HG03045 (cell line): ENCODE measurements around the gene NHP2.
"Not testable (repeated sequence)": the region's sequence is repeated elsewhere in the genome, so short reads cannot be mapped to it uniquely, and the experiment has no call there.

Experiments
- ATAC-seq: cut with Tn5 transposase; IDR thresholded peaks from one replicate; pipeline ENCODE4 v1.9.1; 2021; ENCODE audit warnings: mild to moderate bottlenecking, moderate library complexity; ENCODE audit not compliant: unreplicated experiment

The NHP2 gene

DNA sequence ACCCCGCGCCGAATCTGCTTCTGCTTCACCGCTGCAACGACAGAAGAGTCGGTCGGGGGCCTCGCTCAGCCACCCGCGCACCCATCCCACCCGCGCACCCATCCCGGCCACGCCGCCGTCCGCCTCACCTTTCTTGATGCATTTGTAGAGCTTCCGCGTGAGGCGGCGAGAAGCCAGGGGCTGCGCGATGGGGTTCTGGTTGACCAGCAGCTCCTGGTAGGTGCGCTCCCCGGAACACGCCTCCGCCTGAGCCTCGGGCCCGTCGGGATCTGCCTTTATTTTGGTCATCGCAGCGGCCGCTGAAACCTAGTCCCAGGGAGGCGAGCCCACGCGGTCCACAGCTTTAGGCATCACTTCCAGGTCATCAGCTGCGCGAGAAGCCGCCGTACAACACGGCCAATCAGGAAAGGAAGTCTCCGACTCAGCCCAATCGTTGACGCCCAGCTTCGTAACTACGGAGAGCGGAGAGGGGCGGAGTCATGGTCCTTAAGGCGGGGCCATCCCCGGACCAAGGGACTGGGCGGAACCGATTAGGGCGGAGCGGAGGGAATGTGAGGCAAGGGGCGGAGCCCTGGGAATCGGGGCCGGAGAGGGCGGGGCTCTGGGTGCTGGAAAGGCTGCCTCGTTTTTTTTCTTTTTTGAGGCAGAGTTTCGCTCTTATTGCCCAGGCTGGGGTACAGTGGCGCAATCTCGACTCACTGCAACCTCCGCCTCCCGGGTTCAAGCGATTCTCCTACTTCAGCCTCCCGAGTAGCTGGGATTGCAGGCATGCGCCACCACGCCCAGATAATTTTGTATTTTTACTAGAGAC, at the start of gene NHP2:
Gene NHP2, minus strand, starts transcription at position 356 of the 811 bp plus-strand sequence. Its CDS starts 68 bp downstream, at position 288.
- peak; percentile 94 for ATAC-seq

GRCh38 chr5:178202541-178202940, 48.9 kb upstream of the NHP2 start:
- no peak for ATAC-seq

DNA sequence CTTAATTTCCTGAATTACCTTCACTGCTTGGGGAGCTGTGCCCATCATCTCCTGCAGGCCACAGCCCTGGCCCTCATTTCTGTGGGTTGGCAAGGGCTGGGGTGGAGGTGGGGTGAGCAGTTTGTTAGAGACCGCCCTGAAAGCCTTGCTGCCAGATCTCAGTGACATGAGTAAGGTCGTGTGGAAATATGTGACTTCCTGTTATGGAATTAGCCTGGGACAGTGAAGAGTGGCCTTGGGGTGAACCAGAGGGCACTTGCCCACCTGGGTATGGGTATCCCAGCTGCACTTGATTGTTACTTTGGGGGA, 48.2 kb upstream of the NHP2 start:
- no peak for ATAC-seq

- ATAC-seq: no peak
These were observed 47.7 kb upstream of the NHP2 start for GRCh38 chr5:178201221-178201926.

- no peak for ATAC-seq
These were observed 46.1 kb upstream of the NHP2 start for GRCh38 chr5:178199581-178200434.

- ATAC-seq: no peak
These were observed 45.0 kb upstream of the NHP2 start for GRCh38 chr5:178198706-178199105.

DNA sequence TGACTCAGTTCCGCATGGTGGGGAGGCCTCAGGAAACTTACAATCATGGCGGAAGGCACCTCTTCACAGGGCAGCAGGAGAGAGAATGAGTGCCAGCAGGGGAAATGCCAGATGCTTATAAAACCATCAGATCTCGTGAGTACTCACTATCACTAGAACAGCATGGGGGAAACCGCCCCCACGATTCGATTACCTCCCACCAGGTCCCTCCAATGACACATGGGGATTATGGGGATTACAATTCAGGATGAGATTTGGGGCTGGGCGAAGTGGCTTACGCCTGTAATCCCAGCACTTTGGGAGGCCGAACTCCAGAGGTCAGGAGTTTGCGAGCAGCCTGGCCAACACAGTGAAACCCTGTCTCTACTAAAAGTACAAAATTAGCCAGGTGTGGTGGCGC, 44.5 kb upstream of the NHP2 start:
- ATAC-seq: not testable (repeated sequence)

DNA sequence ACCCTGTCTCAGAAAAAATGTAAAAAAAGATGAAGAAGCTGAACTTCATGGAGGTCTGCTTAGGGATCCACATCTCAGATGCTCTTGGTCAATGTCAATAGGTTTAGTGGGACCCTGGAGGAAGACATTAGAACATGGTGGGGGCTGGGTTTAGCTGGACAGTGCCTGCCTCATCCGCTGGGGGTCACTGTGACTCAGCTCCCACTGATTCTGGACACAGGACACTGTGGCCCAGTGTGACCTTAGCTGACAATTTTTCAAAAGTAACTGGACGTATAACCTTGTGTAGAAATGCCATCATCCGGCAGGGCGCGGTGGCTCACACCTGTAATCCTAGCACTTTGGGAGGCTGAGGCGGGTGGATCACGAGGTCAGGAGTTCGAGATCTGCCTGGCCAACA, 43.3 kb upstream of the NHP2 start:
- ATAC-seq: no peak

DNA sequence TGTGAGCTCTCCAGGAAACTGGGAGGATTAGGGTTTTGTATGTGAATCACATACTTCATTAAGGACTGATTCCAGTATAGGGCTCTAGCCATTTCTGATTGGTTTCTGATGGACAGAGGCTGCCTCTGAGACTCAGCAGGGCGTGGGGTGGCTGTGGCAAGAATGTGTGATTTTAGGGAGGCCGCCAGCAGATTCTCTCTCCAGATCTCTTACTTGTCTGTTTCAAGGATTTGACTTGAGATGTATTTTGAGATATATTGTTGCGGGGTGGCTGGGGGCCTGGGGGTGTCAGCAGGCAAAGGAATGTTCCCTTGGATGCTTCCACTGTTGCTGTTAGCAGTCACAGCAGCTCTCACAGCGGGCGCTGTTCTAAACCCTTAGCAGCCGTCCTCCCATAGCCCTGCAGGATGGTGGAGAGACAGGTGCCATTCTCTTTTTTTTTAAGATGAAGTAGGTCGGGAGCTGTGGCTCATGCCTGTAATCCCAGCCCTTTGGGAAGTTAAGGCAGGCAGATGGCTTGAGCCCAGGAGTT, 42.7 kb upstream of the NHP2 start:
- ATAC-seq: no peak

DNA sequence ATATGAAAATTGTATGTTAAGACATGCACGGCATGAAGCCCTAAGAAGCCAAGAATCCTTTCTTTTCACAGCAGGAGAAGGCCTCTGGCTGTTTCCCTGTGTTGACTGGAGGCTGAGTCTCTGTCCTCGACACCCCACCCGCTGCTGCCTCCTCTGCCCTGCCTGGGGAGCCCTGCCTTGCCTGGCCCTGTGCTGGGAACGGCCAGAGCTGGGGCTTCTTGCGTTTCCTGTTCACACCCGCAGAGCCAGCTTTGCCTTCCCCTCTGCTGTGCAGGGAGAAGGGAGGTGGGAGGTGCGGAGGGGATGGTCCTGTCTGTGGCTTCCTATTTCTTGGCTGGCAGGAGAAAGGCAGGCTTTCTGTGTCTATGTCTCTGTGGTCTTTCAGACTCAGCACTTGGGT, 40.3 kb upstream of the NHP2 start:
- ATAC-seq: no peak

DNA sequence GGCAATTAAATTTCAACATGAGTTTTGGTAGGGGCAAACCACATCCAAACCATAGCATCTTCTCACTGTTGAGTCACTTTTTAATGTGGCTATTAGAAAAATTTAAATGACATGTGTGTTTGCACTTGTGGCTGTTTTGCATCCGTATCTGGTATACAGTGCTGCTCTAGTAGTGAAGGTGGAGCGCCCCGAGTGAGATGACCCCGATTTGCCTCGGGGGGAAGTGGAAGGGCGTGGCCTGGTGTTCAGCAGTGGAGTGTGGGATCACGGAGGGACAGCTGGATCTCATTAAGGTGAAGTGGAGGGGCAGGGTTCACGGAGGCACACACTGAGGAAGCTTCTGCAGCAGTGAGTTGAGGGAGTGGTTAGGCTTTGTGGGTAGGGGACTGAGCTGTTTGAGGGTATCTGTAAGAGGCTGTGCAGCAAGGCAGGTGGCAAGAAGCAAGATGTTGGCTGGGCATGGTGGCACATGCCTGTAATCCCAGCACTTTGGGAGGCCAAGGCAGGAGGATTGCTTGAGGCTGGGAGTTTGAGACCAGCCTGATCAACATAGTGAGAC, 39.6 kb upstream of the NHP2 start:
- ATAC-seq: no peak

GRCh38 chr5:178192787-178193186, 39.1 kb upstream of the NHP2 start:
- ATAC-seq: no peak

DNA sequence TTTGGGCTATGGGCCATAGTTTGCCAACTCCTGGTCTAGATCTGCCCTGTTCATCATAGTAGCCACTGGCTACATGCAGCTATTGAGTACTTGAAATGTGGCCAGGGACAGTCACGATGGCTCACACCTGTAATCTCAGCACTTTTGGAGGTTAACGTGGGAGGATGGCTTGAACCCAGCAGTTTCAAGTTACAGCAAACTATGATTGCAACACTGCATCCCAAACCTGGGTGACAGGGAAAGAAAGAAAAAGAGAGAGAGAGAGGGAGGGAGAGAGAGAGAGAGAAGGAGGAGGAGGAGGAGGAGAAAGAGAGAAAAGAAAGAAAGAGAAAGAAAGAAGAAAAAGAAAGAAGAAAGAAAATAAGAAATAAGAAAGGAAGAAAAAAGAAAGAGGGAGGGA, 38.6 kb upstream of the NHP2 start:
- no peak for ATAC-seq

DNA sequence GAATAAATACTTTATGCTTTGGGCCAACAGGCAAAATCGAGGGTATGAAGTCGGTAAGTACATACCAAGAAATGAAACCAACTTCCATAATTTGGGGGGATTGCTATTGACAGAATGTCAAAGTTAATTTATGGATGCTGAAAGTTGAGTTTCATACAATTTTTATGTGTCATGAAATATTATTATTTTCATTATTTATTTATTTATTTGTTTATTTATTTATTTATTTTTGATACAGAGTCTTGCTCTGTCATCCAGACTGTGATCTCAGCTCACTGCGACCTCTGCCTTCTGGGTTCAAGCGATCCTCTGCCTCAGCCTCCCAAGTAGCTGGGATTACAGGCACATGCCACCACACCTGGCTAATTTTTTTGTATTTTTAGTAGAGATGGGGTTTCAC, 38.0 kb upstream of the NHP2 start:
- ATAC-seq: no peak

- no peak for ATAC-seq
These were observed 35.7 kb upstream of the NHP2 start for GRCh38 chr5:178189433-178189832.

GRCh38 chr5:178187014-178187413, 33.3 kb upstream of the NHP2 start, which contains the start of gene GMCL2:
Gene GMCL2, minus strand, starts transcription at chr5:178187371. Its CDS starts 72 bp downstream, at chr5:178187299.
- no peak for ATAC-seq

- no peak for ATAC-seq
These were observed 32.7 kb upstream of the NHP2 start for GRCh38 chr5:178186427-178186826.

DNA sequence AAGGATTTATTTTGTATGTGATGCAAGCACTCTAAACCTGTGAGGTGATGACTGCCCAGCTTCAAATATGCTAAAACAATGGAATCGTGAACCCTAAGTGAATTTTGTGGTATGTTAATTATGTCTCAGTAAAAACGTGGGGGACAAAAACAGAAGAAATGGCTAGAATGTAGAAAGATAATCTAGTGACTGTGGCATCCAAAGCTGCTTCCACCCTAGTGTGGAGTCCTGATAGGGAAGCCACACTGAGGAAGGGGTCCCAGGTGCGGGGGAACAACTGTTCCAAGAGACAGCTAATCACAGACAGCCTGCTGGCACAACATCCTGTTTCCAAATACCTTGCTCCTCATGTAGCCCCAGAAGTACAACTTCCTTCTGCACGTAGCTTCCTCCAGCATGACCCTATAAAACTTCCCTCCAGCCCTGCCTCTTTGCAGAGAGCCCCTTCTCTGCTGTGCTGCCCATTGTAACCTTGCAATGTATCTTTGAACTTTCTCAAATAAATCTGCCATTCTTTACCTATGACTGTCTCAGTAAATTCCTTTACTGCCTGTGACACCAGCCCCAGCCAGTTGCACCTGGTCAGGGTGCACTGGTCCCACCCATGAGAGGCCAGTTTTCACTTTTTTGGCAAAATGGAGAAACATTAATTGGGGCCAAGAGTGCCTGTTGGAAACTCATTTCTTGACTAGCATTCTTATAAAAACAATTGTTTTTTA, 28.6 kb upstream of the NHP2 start:
- no peak for ATAC-seq

GRCh38 chr5:178180141-178180863, 26.6 kb upstream of the NHP2 start:
- ATAC-seq: no peak

GRCh38 chr5:178177569-178177968, 23.9 kb upstream of the NHP2 start:
- no peak for ATAC-seq
